Measurements from ENCODE around the gene ASXL3.

DNA sequence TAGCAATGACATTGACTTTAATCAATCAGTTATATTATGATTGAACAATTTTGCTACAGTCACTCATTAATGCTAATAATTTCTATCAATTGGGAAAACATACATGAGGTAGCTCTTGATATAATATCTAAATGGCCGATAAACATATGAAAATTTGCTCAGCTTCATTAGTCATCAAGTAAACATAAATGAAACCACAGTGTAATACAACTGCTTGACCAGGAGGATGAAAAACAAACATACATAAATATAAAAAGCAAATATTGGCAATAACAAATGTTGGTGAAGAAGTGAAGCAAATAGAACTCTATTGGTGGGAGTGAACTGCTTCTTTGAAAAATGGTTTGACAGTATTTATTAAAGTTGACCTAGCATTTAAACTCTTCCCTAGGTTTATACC is 130.9 kb downstream of the ASXL3 start:
- TF ChIP-seq POLR2A (IDR thresholded peaks at IDR 0.05) = no peak
- TF ChIP-seq CTCF (IDR thresholded peaks at IDR 0.05) = no peak

Measured in adrenal gland (tissue), 5 donors.